Adrenal gland (tissue), 12 donors: ENCODE measurements around the gene KYNU. TPM values are rescaled to one million over a fixed set of nuclear protein-coding genes. Genes with fewer than 3 reads are reported as not detected.
"Not testable (repeated sequence)": the region's sequence is repeated elsewhere in the genome, so short reads cannot be mapped to it uniquely, and the experiment has no call there.

Source experiments
- DNase-seq, 7 donors: peaks; one replicate each; pipeline ENCODE4 v3.0.0-alpha.2; 2019 to 2020
- H3K27ac ChIP-seq, 5 donors: fragments of 200-600 bp; sonication (generic) in 4 of 5; 1 replicate in 3 of 5; 2 replicates in 2 of 5; pipeline versions ENCODE4 v1.5.1 to v1.8.0; 2016 to 2020; ENCODE audit warnings: mild to moderate bottlenecking in 1 of 5
- H3K27me3 ChIP-seq: fragments of 200-600 bp; 2 replicates; pipeline ENCODE4 v1.8.0; 2021
- H3K36me3 ChIP-seq, 2 donors: fragments of 200-600 bp; replicated peaks in 1 of 2; 1 replicate in 1 of 2; 2 replicates in 1 of 2; pipeline versions ENCODE4 v1.5.1 to v1.8.0; 2018 to 2022
- H3K4me1 ChIP-seq, 2 donors: fragments of 200-600 bp; replicated peaks in 1 of 2; 1 replicate in 1 of 2; 2 replicates in 1 of 2; pipeline versions ENCODE4 v1.5.1 to v1.8.0; 2018 to 2021
- H3K4me3 ChIP-seq, 4 donors: fragments of 200-600 bp; sonication (generic) in 3 of 4; one replicate each; pipeline ENCODE4 v1.5.1; 2016 to 2018
- H3K9me3 ChIP-seq, 3 donors: fragments of 200-600 bp; sonication (generic) in 1 of 3; replicated peaks in 1 of 3; 1 replicate in 2 of 3; 2 replicates in 1 of 3; pipeline versions ENCODE4 v1.5.1 to v1.8.0; 2016 to 2021
- POLR2A ChIP-seq, 2 donors: fragments of 450-650 bp; IDR thresholded peaks; one replicate each; pipeline ENCODE4 v1.6.1; 2017; ENCODE audit warnings: antibody characterized with exemption in 2 of 2, mild to moderate bottlenecking in 2 of 2, moderate library complexity in 1 of 2
- WGBS, 4 donors: extraction: QIAGEN DNeasy Blood & Tissue Kit in 2 of 4; methylation state at CpG; one replicate each; pipeline versions ENCODE4 v1.1.5 to v1.1.7; 2013 to 2017; 5-methylcytosine and 5-hydroxymethylcytosine counted together
- intact Hi-C, 2 donors: fragments of 100-400 bp; cut with DNase I; formaldehyde crosslinking; loops; one replicate each; pipeline versions ENCODE4 v1.14.1 to v1.15.0; 2022 to 2023
- polyA plus RNA-seq, 3 donors: library from polyadenylated mRNA; stranded (reverse); fragments of 200-250 nt in 2 of 3; fragments of 350-450 nt in 1 of 3; fragmentation: Illumina TruSeq in 1 of 3; extraction: RNeasy Lipid Tissue Mini Kit (QIAGEN cat#74804) in 1 of 3; gene quantifications; one replicate each; pipeline ENCODE4 v1.2.3, GENCODE V29; 2013 to 2014
- total RNA-seq, 9 donors: library from RNA; depleted of rRNA in 4 of 9; stranded (reverse); fragments of >200 nt in 4 of 9; fragments of 120-200 nt in 1 of 9; fragmentation: NEBNext Ultra II Directional in 1 of 9; extraction: Animal tissue kit (Norgen Biotek cat#: 25700) in 1 of 9; gene quantifications; one replicate each; pipeline versions ENCODE4 v1.1.0 to v1.2.4, GENCODE V29; 2013 to 2023
- TF ChIP-seq, protein P1 (sequence below), 6 experiments: fragments of 450-650 bp in 4 of 6; fragments of 200-600 bp in 2 of 6; sonication (generic) in 1 of 6; IDR thresholded peaks; 1 replicate in 5 of 6; 2 replicates in 1 of 6; pipeline versions ENCODE4 v1.5.1 to v1.8.0; 2016 to 2021; ENCODE audit warnings: antibody characterized with exemption in 6 of 6, mild to moderate bottlenecking in 2 of 6, moderate library complexity in 1 of 6
- donor health status: healthy with polysubstance abuse.
- donor health status: Bipolar disorder and iron deficiency.
- donor health status: DM: yes; HTN: yes; CAD: no.
- donor health status: DM: no; HTN: no; CAD: no.
- donor health status: DM: no; HTN: no; CAD: no.
- donor health status: DM: yes; HTN: yes; CAD: no.

Gene KYNU
- total and polyA plus RNA-seq, 12 donors, result 1.9 to 30.2 (median 9.2) TPM

DNA sequence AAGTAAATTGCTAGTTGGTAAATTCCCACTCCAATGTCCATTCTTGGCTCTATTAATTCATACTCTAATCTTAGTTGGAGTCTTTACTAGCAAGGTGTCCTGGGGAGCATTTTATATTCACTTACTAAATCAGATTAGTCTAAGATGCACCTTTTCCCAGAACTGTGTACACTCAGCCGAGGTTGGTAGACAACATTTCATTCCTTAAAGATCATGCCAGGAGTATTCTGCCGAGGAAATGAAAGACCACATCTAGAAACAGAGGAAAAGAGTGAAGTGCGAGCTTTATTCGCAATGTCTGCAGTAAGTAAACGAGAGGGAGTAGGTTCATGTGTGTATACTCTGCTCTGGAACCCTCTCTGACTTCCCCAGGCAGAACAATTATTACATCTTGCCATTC, 14.6 kb upstream of the KYNU start:
- 89 to 93% (median 90%) methylated on average over 5 of the region's 5 CpGs for WGBS, 4 donors
- DNase-seq, result no peak
- Histone ChIP-seq H3K36me3 (no peaks in the 10 kb centered on the region), H3K9me3 (no peaks in the 10 kb centered on the region), H3K4me1 (peaks cover 0 to 9% of the 10 kb centered on the region in 2 donors), H3K27me3 (no peaks in the 10 kb centered on the region), H3K4me3 (no peak overlapping the region), H3K27ac (no peak overlapping the region)
- TF ChIP-seq POLR2A (IDR thresholded peaks at IDR 0.05), result no peak
- TF ChIP-seq, protein P1, sequence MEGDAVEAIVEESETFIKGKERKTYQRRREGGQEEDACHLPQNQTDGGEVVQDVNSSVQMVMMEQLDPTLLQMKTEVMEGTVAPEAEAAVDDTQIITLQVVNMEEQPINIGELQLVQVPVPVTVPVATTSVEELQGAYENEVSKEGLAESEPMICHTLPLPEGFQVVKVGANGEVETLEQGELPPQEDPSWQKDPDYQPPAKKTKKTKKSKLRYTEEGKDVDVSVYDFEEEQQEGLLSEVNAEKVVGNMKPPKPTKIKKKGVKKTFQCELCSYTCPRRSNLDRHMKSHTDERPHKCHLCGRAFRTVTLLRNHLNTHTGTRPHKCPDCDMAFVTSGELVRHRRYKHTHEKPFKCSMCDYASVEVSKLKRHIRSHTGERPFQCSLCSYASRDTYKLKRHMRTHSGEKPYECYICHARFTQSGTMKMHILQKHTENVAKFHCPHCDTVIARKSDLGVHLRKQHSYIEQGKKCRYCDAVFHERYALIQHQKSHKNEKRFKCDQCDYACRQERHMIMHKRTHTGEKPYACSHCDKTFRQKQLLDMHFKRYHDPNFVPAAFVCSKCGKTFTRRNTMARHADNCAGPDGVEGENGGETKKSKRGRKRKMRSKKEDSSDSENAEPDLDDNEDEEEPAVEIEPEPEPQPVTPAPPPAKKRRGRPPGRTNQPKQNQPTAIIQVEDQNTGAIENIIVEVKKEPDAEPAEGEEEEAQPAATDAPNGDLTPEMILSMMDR (IDR thresholded peaks at IDR 0.05), result no peak
- intact Hi-C loops, result no loop called here

DNA sequence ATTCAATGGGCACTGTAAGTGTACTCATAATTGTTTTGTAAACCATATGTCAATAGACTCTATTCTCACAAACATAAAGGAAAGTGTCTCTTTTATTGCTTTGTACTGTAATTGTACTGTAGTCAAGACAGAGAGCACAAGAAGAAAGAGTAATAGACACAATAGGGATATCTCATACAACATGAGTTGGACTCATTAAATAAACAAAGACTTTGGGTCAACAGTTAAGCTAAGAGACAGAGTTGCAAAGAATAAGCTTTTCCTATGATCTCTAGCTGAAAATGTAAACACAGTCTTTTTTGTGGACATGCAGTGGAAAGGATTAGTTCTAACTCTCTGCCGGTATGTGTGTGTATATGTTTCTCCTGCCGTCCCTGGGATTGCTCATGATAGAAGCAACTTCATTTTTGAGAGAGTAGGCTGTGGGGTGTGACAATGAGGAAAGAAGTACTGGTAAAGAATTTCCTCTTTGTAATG, 13.9 kb upstream of the KYNU start:
- Histone ChIP-seq H3K4me1 (peaks cover 0 to 9% of the 10 kb centered on the region in 2 donors), H3K27ac (no peak overlapping the region), H3K36me3 (no peaks in the 10 kb centered on the region), H3K4me3 (no peak overlapping the region), H3K27me3 (no peaks in the 10 kb centered on the region), H3K9me3 (no peaks in the 10 kb centered on the region)
- TF ChIP-seq, protein P1 (IDR thresholded peaks at IDR 0.05), result no peak
- no peak for TF ChIP-seq POLR2A (IDR thresholded peaks at IDR 0.05)
- DNase-seq, result no peak
- 59 to 71% (median 61%) methylated on average over 2 of the region's 2 CpGs for WGBS, 4 donors
- intact Hi-C loops, result no loop called here

DNA sequence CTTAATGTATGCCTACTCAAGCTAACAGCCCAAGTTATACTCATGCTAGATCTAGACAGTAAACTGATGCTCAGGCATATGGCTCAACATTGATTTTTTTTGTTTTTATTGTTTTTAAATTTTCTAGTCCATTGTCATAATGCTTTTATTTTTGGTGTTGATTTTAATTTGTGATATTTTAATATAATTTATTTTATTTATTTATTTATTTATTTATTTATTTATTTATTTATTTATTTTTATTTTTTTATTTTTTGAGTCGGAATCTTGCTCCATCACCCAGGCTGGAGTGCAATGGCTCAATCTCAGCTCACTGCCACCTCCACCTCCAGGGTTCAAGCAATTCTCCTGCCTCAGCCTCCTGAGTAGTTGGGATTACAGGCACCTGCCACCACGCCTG, 12.9 kb upstream of the KYNU start:
- H3K27ac ChIP-seq, intact Hi-C loops, H3K36me3 ChIP-seq, H3K27me3 ChIP-seq, H3K4me1 ChIP-seq, DNase-seq, H3K4me3 ChIP-seq, H3K9me3 ChIP-seq: not testable (repeated sequence)
- 86 to 97% (median 95%) methylated on average over 2 of the region's 2 CpGs for WGBS, 4 donors

DNA sequence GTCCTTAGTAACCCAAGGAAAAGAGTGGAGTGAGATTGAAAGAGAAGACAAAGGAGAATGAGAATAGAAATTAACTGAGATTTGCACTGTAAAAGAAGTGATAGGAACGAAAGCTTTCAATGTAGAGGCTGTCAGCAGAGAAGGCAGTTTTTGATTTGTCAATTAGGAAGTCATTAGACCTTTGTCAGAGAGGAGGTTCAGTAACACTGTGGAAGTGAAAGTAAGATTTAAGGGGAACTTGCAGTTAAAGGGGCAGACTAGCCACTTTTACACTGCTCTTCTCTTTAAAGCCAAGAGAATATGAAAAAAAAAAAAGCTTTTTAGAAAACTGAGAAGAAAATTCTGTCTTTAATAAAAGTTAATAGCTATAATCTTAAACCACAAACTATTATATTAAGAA, 11.5 kb upstream of the KYNU start:
- H3K27me3 ChIP-seq, result no peaks in the 10 kb centered on the region
- peak overlapping the region in 2 of 5 donors; percentile 39 to 61 for H3K27ac ChIP-seq
- DNase-seq, result no peak
- 31 to 47% (median 36%) methylated on average over 1 of the region's 1 CpG for WGBS, 4 donors
- intact Hi-C loops, result no loop called here
- no peaks in the 10 kb centered on the region for H3K9me3 ChIP-seq
- peaks cover 0 to 9% of the 10 kb centered on the region in 2 donors for H3K4me1 ChIP-seq
- TF ChIP-seq, protein P1 (IDR thresholded peaks at IDR 0.05), result no peak
- no peak for TF ChIP-seq POLR2A (IDR thresholded peaks at IDR 0.05)
- no peaks in the 10 kb centered on the region for H3K36me3 ChIP-seq
- H3K4me3 ChIP-seq, result no peak overlapping the region

DNA sequence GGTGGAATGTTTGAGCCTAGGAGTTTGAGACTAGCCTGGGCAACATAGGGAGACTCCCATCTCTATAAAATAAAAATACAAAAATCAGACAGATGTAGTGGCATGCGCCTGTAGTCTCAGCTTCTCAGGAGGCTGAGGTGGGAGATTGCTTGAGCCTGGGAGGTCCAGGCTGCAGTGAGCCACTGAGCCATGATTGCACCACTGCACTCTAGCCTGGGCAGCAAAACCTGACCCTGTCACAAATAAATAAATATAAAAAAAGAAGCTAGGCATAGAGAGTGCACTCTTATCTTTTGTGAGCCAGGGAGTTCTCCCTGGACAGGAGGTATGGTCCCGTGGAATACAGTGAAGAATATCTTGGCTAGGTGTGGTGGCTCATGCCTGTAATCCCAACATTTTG, 11.0 kb upstream of the KYNU start:
- H3K4me1 ChIP-seq, result peaks cover 0 to 9% of the 10 kb centered on the region in 2 donors
- H3K4me3 ChIP-seq, result no peak overlapping the region
- WGBS, 4 donors, result 86 to 93% (median 91%) methylated on average over 2 of the region's 2 CpGs
- DNase-seq, result no peak
- H3K36me3 ChIP-seq, result no peaks in the 10 kb centered on the region
- H3K9me3 ChIP-seq, result no peaks in the 10 kb centered on the region
- H3K27me3 ChIP-seq, result no peaks in the 10 kb centered on the region
- intact Hi-C loops, result no loop called here
- peak overlapping the region in 1 of 5 donors; percentile 39 for H3K27ac ChIP-seq
- no peak for TF ChIP-seq POLR2A (IDR thresholded peaks at IDR 0.05)
- TF ChIP-seq, protein P1 (IDR thresholded peaks at IDR 0.05), result no peak
